A549 (cell line): ENCODE measurements around the gene OTX1.

Experiments
- BHLHE40 ChIP-seq: IDR thresholded peaks from 2 replicates; pipeline ENCODE4 v1.6.1; 2012; ENCODE audit warnings: low read depth, low read length, inconsistent platforms
- GATA3 ChIP-seq: IDR thresholded peaks from 2 replicates; pipeline ENCODE4 v1.6.1; 2012; ENCODE audit warnings: borderline replicate concordance
- TF ChIP-seq, protein P1 (sequence below): fragments of >200 bp; sonication (Bioruptor Twin); formaldehyde crosslinking; IDR thresholded peaks from 3 replicates; pipeline ENCODE4 v1.5.1; 2016

DNA sequence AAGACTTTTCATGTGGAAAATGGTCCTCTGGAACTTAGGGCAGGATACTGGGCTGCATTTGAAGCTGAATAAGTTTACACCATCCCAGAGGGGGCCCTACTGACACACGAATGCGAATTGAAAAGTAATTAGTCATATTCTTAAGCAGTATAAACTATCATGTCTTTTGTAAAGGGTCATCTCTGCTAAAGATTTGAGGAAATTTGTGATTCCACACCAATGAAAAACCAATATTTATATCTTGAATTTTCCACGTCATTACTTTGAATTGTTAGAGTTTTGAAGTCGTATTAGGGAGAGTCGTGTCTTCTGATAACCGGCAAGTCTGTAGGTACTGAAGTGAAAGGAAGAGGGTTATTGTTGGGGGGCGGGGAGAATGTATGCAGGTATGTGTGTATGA, 4.1 kb upstream of the OTX1 start:
- TF ChIP-seq, protein P1, sequence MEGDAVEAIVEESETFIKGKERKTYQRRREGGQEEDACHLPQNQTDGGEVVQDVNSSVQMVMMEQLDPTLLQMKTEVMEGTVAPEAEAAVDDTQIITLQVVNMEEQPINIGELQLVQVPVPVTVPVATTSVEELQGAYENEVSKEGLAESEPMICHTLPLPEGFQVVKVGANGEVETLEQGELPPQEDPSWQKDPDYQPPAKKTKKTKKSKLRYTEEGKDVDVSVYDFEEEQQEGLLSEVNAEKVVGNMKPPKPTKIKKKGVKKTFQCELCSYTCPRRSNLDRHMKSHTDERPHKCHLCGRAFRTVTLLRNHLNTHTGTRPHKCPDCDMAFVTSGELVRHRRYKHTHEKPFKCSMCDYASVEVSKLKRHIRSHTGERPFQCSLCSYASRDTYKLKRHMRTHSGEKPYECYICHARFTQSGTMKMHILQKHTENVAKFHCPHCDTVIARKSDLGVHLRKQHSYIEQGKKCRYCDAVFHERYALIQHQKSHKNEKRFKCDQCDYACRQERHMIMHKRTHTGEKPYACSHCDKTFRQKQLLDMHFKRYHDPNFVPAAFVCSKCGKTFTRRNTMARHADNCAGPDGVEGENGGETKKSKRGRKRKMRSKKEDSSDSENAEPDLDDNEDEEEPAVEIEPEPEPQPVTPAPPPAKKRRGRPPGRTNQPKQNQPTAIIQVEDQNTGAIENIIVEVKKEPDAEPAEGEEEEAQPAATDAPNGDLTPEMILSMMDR, result no peak
- no peak for TF ChIP-seq GATA3
- TF ChIP-seq BHLHE40, result no peak
